HG03060 (cell line): ENCODE data around the gene COX7A2.

Source experiments
- ATAC-seq: cut with Tn5 transposase; IDR thresholded peaks from one replicate; pipeline ENCODE4 v1.9.1; 2021; ENCODE audit warnings: low read depth, moderate number of reproducible peaks; ENCODE audit not compliant: unreplicated experiment

COX7A2 gene, protein sequence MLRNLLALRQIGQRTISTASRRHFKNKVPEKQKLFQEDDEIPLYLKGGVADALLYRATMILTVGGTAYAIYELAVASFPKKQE

GRCh38 chr6:75243333-75244062, at the start of gene COX7A2:
TSS of gene COX7A2 (minus strand) at chr6:75243801. CDS start at chr6:75243734, 67 bp downstream.
- peak; percentile 88 for ATAC-seq

GRCh38 chr6:75292555-75292954, 49.0 kb upstream of the COX7A2 start:
- no peak for ATAC-seq

DNA sequence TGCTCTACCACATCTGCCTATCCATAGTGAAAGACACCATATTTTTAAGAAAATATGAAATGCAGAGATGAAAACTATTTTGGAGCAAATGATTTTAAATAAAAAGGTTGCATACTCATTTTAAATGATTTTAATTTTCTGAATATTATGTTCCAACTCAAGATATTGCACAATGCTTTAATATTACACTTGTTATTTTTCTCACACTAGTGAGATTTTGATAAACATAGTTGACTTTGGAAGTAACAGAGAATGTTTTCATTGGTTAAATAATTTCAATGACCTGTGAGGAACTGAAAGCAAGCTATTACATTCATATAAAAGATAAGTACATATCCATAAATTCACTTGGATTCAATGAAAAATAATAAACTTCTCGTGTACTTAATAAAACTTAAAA, 48.1 kb upstream of the COX7A2 start:
- no peak for ATAC-seq

- ATAC-seq, result no peak
These were observed 47.7 kb upstream of the COX7A2 start for GRCh38 chr6:75291331-75291730.

- no peak for ATAC-seq
These were observed 46.7 kb upstream of the COX7A2 start for GRCh38 chr6:75290136-75290945.

DNA sequence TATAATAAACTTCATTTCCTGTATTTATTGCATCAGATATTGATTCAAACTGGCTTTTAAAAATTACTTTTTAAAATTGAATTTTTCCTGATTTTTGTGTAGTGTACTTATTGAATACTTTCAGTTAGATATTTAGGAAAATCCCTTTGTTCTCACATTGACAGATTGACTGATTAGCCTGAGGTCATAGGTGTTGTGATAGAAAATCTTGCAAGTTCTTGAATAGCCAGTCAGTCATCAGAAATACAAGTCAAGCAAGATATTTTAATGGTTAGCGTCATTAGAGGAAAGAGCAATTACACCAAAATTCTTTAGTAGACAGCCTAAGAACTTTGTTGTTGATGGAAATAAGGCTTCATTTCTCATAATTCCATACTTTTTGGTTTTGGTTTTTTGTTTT, 44.4 kb upstream of the COX7A2 start:
- ATAC-seq, result no peak

- ATAC-seq, result no peak
These were observed 43.8 kb upstream of the COX7A2 start for GRCh38 chr6:75287424-75287823.

GRCh38 chr6:75286955-75287354, 43.4 kb upstream of the COX7A2 start:
- ATAC-seq, result no peak

DNA sequence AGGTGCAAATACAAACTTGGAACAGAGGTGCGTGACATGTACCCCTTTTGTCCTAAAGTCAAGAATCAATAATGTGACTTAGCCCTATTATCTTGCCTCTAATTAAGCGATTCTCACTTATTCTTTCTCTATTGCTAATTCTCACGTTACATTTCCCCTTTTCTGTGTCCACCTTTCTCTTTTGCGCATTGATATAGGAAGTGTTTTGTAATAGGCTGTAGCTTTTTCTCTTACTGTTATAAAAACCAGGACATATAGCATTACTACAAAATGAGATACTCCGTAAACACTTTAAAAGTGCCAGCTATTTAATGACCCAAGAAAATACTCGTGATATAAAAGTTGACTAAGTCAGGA, 41.7 kb upstream of the COX7A2 start:
- ATAC-seq, result no peak

DNA sequence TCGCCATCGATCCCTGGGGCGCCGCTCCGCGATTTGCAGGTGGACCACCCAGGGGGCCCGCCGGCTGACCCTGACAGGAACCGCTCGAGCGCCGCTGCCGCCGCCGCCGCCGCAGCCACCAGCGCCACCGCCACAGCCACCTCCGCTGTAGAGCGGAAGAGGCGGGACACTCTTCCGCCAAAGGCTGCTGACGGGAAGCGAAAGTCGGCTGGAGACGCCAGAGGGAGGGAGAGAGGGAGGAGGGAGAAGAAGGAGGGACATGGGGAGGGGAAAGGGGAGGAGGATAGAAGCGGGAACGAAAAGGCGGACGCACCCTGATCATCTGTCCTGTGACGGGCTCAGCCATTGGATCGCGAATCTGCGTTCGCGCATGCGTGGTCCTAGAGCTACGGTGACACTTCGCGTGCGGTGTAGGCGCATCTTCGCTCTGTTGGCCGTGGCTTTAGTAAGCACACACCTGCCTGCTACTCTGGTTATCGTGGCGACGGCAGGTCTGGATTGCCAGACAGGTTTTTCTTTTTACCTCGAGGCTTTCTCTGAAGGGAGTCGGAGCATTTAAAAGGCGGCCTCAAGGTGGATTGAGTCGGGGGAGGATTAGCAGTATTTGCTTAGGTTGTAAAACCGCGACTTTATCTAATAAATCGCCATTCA, 41.2 kb upstream of the COX7A2 start, which contains the start of gene TMEM30A:
TSS of gene TMEM30A (minus strand) at position 161 of the 651 bp plus-strand sequence. CDS start at position 7, 154 bp downstream.
- peak; percentile 75 for ATAC-seq

- peak; percentile 4 for ATAC-seq
These were observed 40.5 kb upstream of the COX7A2 start for GRCh38 chr6:75283907-75284631.

GRCh38 chr6:75282706-75283105, 39.1 kb upstream of the COX7A2 start:
- ATAC-seq, result no peak

DNA sequence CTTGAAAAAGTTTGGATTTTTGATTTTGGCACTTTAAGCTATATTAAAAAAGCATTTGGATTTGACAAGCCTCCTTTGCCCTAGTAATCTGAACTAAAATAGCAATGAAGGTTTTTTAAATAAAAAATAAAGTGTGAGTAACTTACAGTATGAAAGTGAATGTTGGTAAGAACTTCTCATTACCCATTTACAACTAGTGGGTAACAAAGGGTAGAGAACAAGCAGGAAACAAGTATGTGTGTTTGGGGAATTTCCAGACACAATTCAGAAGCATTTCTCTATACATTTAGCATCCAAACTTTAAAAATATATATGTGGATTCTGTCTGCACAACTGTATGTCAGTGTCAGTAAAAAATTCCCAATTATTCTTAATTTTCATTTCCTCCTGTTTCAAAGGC, 38.1 kb upstream of the COX7A2 start:
- ATAC-seq, result no peak

GRCh38 chr6:75280131-75280855, 36.7 kb upstream of the COX7A2 start:
- ATAC-seq, result no peak

GRCh38 chr6:75279418-75279817, 35.8 kb upstream of the COX7A2 start:
- ATAC-seq, result no peak

DNA sequence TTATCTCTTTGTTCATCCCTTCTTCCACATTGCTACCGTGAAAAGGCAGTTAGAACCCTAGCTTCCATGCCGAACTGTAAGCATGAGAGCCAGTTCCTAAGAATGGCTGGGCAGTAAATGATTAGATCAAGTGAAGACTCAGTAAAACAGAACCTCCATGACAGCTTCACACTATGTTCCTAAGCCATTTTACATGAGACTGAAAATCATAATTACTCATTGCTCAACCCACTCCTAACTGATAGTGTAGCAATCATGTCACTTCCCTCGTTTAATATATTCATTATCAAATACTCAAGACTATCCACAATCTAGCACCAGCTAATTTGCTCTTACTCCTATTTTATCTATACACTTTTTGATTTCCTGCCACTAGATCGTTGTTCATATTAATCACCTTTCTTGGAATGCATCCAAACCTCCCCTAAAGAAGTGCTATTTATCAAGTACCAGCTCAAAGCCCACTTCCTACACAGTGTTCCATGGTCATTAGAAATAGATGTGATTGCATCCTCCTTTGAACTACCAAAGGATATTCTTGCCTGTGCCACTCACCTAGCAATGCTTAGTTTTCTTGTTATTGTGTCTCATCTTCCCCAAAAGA, 35.0 kb upstream of the COX7A2 start:
- no peak for ATAC-seq

GRCh38 chr6:75275067-75275466, 31.5 kb upstream of the COX7A2 start:
- no peak for ATAC-seq

DNA sequence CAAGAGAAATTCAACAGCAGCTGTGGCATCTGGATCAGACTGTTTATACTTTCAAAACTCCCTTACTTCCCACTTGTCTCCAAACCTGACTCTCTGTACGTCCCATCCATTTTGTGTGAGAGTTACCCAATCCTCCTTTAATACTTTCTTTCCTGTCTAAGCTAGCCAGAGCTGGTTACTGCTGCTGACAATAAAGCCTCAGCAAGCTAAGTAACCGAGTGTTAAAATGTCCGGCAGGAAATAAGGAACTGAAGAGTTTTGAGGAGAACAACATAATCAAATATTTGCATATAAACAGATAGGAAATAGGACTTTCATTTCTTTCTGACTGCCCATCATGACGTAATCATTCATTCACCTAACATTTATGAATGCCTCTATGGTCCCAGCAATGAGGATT, 29.4 kb upstream of the COX7A2 start:
- no peak for ATAC-seq

GRCh38 chr6:75272145-75272840, 28.7 kb upstream of the COX7A2 start:
- no peak for ATAC-seq
